ENCODE measurements around the gene ZFYVE21.
A peak's percentile ranks its signal among the peaks of the same experiment; 100 is the strongest.

ZFYVE21 gene

DNA sequence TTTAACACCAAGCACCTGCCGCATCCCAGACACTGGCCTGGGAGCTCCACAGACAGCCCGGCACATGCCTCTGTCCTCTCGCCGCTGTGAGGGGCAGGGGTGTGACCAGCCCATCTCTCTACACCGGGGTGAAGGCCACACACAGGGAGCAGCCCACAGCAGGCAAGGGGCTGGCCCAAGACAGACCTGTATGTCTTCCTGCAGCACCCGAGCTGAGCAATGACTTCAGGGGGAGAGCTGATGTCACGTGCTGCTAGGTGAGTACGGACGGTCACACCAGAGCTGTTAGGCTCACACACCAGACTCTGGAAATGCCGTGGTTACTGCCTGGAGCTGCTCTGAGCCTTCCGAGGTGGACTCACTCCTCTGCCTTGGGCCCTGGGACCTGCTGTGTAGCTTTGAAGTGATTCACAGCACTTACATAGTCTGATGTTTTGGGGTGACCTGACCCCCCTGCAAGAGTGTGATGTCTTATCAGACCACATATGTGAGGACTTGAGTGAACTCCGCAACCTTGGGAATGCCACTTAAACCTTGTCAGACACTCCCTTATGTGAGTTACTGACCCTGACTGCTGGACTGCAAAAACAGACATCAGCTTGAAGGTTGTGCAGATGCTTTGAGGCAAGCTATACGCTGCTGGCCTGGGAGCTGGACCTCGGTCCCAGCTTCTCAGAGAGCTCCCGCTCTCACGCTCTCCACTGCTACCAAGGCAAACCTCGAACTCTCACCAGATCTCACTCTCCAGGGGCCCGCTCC lies 2.1 kb upstream of the ZFYVE21 start:
- Histone ChIP-seq H2AK5ac (ENCODE audit: low read depth, low read length) (peak overlapping the region; percentile 13), H3K27me3 (ENCODE audit: control insufficient read depth in 3 of 3, insufficient read depth in 3 of 3, low read depth in 1 of 3, low read length in 3 of 3) (no peaks in the 10 kb centered on the region), H3K4me2 (ENCODE audit: insufficient read depth, low read length, poor library complexity, severe bottlenecking) (no peak overlapping the region), H2BK12ac (ENCODE audit: low read length) (no peak overlapping the region), H4K8ac (ENCODE audit: low read depth, low read length) (no peak overlapping the region), H3K4me1 (ENCODE audit: control insufficient read depth in 2 of 2, insufficient read depth in 1 of 2, low read depth in 1 of 2, low read length in 2 of 2) (peaks cover 26 to 27% of the 10 kb centered on the region in 2 donors), H3K79me1 (ENCODE audit: low read depth, low read length) (peaks cover 29% of the 10 kb centered on the region), H2AFZ (ENCODE audit: low read length) (no peak overlapping the region), H3K4ac (ENCODE audit: low read length) (no peak overlapping the region), H2BK120ac (ENCODE audit: low read depth, low read length) (no peak overlapping the region), H2BK15ac (ENCODE audit: low read length) (no peak overlapping the region), H3K4me3 (ENCODE audit: low read length in 2 of 2) (peak overlapping the region in 1 of 2 donors; percentile 85), H3K18ac (ENCODE audit: low read length) (no peak overlapping the region), H3K9me3 (replicated peaks in 1 of 2; ENCODE audit: control insufficient read depth in 2 of 2, insufficient read depth in 1 of 2, low read depth in 1 of 2, low read length in 2 of 2) (no peaks in the 10 kb centered on the region), H4K91ac (ENCODE audit: low read depth, low read length, poor library complexity) (no peak overlapping the region), H3K36me3 (replicated peaks in 1 of 2; ENCODE audit: control insufficient read depth in 2 of 2, insufficient read depth in 2 of 2, low read length in 2 of 2) (peaks cover 10 to 69% of the 10 kb centered on the region in 2 donors), H3K9ac (ENCODE audit: low read depth, low read length, poor library complexity) (no peak overlapping the region), H3K23ac (ENCODE audit: low read depth, low read length, poor library complexity) (peak overlapping the region; percentile 68), H3K14ac (ENCODE audit: low read length) (no peak overlapping the region), H3K27ac (replicated peaks; ENCODE audit: low read length) (no peak overlapping the region), H2BK5ac (ENCODE audit: low read length) (peak overlapping the region; percentile 39)
- DNase-seq (ENCODE audit: low spot score), result no peak
- no CpG with 5 or more reads among the region's 18 CpGs for WGBS, 2 donors (ENCODE audit: extremely low coverage in 2 of 2, insufficient read length in 2 of 2, insufficient replicate concordance in 1 of 2)

DNA sequence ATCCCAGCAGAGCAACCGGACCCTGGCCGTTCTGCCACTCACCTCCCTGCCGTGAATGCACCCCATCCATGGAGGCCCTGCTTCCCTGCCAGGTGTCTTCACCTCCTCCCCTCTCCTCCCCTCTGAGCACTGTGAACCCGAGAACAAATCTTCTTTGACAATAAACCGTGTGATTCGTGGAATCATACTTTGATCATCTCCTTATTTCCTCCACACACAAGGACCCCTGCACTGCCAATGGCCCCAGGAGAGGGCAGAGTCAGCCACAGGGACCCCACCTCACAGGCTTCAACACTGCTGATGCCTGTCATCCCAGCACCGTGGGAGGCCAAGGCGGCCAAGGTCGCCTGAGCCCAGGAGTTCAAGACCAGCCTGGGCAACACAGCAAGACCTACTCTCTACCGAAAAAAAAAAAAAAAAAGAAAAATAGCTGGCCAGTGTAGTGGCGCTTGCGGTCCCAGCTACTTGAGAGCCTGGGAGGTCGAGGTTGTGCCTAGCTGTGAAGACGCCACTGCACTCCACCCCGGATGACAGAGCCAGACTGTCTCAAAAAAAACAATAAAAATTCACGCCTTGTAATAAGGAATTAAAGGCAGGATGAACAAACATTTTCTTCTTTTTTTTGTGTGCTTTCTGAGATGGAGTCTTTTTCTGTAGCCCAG lies 1.4 kb upstream of the ZFYVE21 start:
- WGBS, 2 donors (ENCODE audit: extremely low coverage in 2 of 2, insufficient read length in 2 of 2, insufficient replicate concordance in 1 of 2), result no CpG with 5 or more reads among the region's 16 CpGs
- Histone ChIP-seq H2BK15ac (ENCODE audit: low read length) (no peak overlapping the region), H2BK120ac (ENCODE audit: low read depth, low read length) (no peak overlapping the region), H4K8ac (ENCODE audit: low read depth, low read length) (no peak overlapping the region), H3K9ac (ENCODE audit: low read depth, low read length, poor library complexity) (no peak overlapping the region), H2BK5ac (ENCODE audit: low read length) (no peak overlapping the region), H2AFZ (ENCODE audit: low read length) (no peak overlapping the region), H3K23ac (ENCODE audit: low read depth, low read length, poor library complexity) (no peak overlapping the region), H3K14ac (ENCODE audit: low read length) (no peak overlapping the region), H3K4me2 (ENCODE audit: insufficient read depth, low read length, poor library complexity, severe bottlenecking) (peak overlapping the region; percentile 83), H3K27me3 (ENCODE audit: control insufficient read depth in 3 of 3, insufficient read depth in 3 of 3, low read depth in 1 of 3, low read length in 3 of 3) (no peaks in the 10 kb centered on the region), H2AK5ac (ENCODE audit: low read depth, low read length) (no peak overlapping the region), H4K91ac (ENCODE audit: low read depth, low read length, poor library complexity) (no peak overlapping the region), H2BK12ac (ENCODE audit: low read length) (no peak overlapping the region), H3K18ac (ENCODE audit: low read length) (no peak overlapping the region), H3K4me3 (ENCODE audit: low read length in 2 of 2) (peak overlapping the region in 1 of 2 donors; percentile 85), H3K36me3 (replicated peaks in 1 of 2; ENCODE audit: control insufficient read depth in 2 of 2, insufficient read depth in 2 of 2, low read length in 2 of 2) (peaks cover 5 to 63% of the 10 kb centered on the region in 2 donors), H3K9me3 (replicated peaks in 1 of 2; ENCODE audit: control insufficient read depth in 2 of 2, insufficient read depth in 1 of 2, low read depth in 1 of 2, low read length in 2 of 2) (no peaks in the 10 kb centered on the region), H3K79me1 (ENCODE audit: low read depth, low read length) (peaks cover 31% of the 10 kb centered on the region), H3K4me1 (ENCODE audit: control insufficient read depth in 2 of 2, insufficient read depth in 1 of 2, low read depth in 1 of 2, low read length in 2 of 2) (peaks cover 27 to 30% of the 10 kb centered on the region in 2 donors), H3K4ac (ENCODE audit: low read length) (no peak overlapping the region), H3K27ac (replicated peaks; ENCODE audit: low read length) (no peak overlapping the region)
- DNase-seq (ENCODE audit: low spot score), result no peak

GRCh38 chr14:103716091-103716801 lies 636 bp downstream of the ZFYVE21 start:
- no peak for DNase-seq (ENCODE audit: low spot score)
- Histone ChIP-seq H3K36me3 (replicated peaks in 1 of 2; ENCODE audit: control insufficient read depth in 2 of 2, insufficient read depth in 2 of 2, low read length in 2 of 2) (peaks cover 2 to 44% of the 10 kb centered on the region in 2 donors), H3K27ac (replicated peaks; ENCODE audit: low read length) (no peak overlapping the region), H3K4me2 (ENCODE audit: insufficient read depth, low read length, poor library complexity, severe bottlenecking) (peak overlapping the region; percentile 78), H3K4ac (ENCODE audit: low read length) (no peak overlapping the region), H2BK120ac (ENCODE audit: low read depth, low read length) (no peak overlapping the region), H3K4me1 (ENCODE audit: control insufficient read depth in 2 of 2, insufficient read depth in 1 of 2, low read depth in 1 of 2, low read length in 2 of 2) (peaks cover 24 to 27% of the 10 kb centered on the region in 2 donors), H2AFZ (ENCODE audit: low read length) (peak overlapping the region; percentile 90), H4K91ac (ENCODE audit: low read depth, low read length, poor library complexity) (no peak overlapping the region), H3K18ac (ENCODE audit: low read length) (peak overlapping the region; percentile 76), H2BK15ac (ENCODE audit: low read length) (peak overlapping the region; percentile 67), H3K23ac (ENCODE audit: low read depth, low read length, poor library complexity) (peak overlapping the region; percentile 80), H3K9me3 (replicated peaks in 1 of 2; ENCODE audit: control insufficient read depth in 2 of 2, insufficient read depth in 1 of 2, low read depth in 1 of 2, low read length in 2 of 2) (no peaks in the 10 kb centered on the region), H3K9ac (ENCODE audit: low read depth, low read length, poor library complexity) (peak overlapping the region; percentile 92), H4K8ac (ENCODE audit: low read depth, low read length) (no peak overlapping the region), H3K79me1 (ENCODE audit: low read depth, low read length) (peaks cover 37% of the 10 kb centered on the region), H2AK5ac (ENCODE audit: low read depth, low read length) (peak overlapping the region; percentile 88), H2BK5ac (ENCODE audit: low read length) (peak overlapping the region; percentile 39), H2BK12ac (ENCODE audit: low read length) (no peak overlapping the region), H3K14ac (ENCODE audit: low read length) (peak overlapping the region; percentile 75), H3K27me3 (ENCODE audit: control insufficient read depth in 3 of 3, insufficient read depth in 3 of 3, low read depth in 1 of 3, low read length in 3 of 3) (no peaks in the 10 kb centered on the region), H3K4me3 (ENCODE audit: low read length in 2 of 2) (peak overlapping the region; percentile 85 to 89)
- WGBS, 2 donors (ENCODE audit: extremely low coverage in 2 of 2, insufficient read length in 2 of 2, insufficient replicate concordance in 1 of 2), result no CpG with 5 or more reads among the region's 72 CpGs
